DND-41 (cell line): ENCODE measurements around the gene TRPM3.

Source experiments
- ATAC-seq: fragments of 200-7000 bp; cut with Tn5 transposase; 3 replicates; pipeline ENCODE4 v1.9.1; 2021; ENCODE audit warnings: low read depth; ENCODE audit not compliant: insufficient read depth
- DNase-seq: peaks from one replicate; pipeline ENCODE4 v3.0.0-alpha.2; 2020
- H2AFZ ChIP-seq: 2 replicates; pipeline ENCODE4 v1.6.0; 2012; ENCODE audit warnings: low read depth, low read length
- H3K27ac ChIP-seq: 2 replicates; pipeline ENCODE4 v1.5.1; 2012; ENCODE audit warnings: low read length, inconsistent platforms
- H3K27me3 ChIP-seq: fragments of 200-600 bp; sonication (generic); 2 replicates; pipeline ENCODE4 v1.6.0; 2012; ENCODE audit warnings: low read length, mild to moderate bottlenecking, inconsistent platforms; ENCODE audit not compliant: insufficient read depth, poor library complexity
- H3K36me3 ChIP-seq: 2 replicates; pipeline ENCODE4 v1.5.1; 2012; ENCODE audit warnings: low read length, inconsistent platforms; ENCODE audit not compliant: insufficient read depth
- H3K4me1 ChIP-seq: 2 replicates; pipeline ENCODE4 v1.5.1; 2012; ENCODE audit warnings: mild to moderate bottlenecking, low read length; ENCODE audit not compliant: insufficient read depth
- H3K4me2 ChIP-seq: 2 replicates; pipeline ENCODE4 v1.6.0; 2012; ENCODE audit warnings: mild to moderate bottlenecking, moderate library complexity, low read length, inconsistent platforms; ENCODE audit not compliant: insufficient read depth
- H3K4me3 ChIP-seq, 2 experiments: fragments of 200-600 bp in 1 of 2; shearing (Covaris generic) in 1 of 2; 2 replicates each; pipeline ENCODE4 v1.5.1; 2012 to 2016; ENCODE audit warnings: inconsistent platforms in 2 of 2, low read length in 2 of 2, mild to moderate bottlenecking in 2 of 2, low read depth in 1 of 2, moderate library complexity in 1 of 2
- H3K79me2 ChIP-seq: 2 replicates; pipeline ENCODE4 v1.6.0; 2012; ENCODE audit warnings: low read length, inconsistent platforms; ENCODE audit not compliant: insufficient read depth
- H3K9ac ChIP-seq: 2 replicates; pipeline ENCODE4 v1.6.0; 2012; ENCODE audit warnings: low read depth, mild to moderate bottlenecking, inconsistent platforms, low read length, moderate library complexity
- H3K9me3 ChIP-seq: 2 replicates; pipeline ENCODE4 v1.5.1; 2012; ENCODE audit warnings: low read length, moderate library complexity, mild to moderate bottlenecking, inconsistent platforms; ENCODE audit not compliant: insufficient read depth, severe bottlenecking
- H4K20me1 ChIP-seq: 2 replicates; pipeline ENCODE4 v1.6.0; 2012; ENCODE audit warnings: low read length; ENCODE audit not compliant: insufficient read depth
- EZH2 ChIP-seq: IDR thresholded peaks from 3 replicates; pipeline ENCODE4 v1.6.1; 2012; ENCODE audit warnings: borderline replicate concordance, low read depth, mild to moderate bottlenecking, moderate library complexity, low read length, inconsistent platforms; ENCODE audit not compliant: severe bottlenecking
- TF ChIP-seq, protein P1 (sequence below): IDR thresholded peaks from 2 replicates; pipeline ENCODE4 v1.5.1; 2012; ENCODE audit warnings: borderline replicate concordance, low read length, moderate library complexity, mild to moderate bottlenecking; ENCODE audit not compliant: poor library complexity, severe bottlenecking; ENCODE audit errors: extremely low read depth

The TRPM3 gene

DNA sequence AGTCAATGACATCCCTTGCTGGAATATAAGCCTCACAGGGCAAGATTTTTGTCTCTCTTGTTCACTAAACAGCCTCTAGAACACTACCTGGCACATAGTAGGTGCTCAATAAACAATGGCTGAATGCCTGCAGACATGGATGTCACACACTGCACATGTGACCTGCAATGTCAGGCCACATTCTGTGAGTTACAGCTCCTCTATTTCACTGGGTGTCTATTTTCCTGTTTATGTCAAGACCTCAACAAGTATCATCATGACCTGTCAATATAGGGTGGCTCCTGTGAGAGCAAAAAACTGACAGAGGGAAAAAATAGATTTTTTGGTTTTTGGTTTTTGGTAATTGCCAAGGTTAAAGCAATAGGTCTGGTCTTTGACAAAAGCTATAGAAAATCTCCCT, 562.3 kb downstream of the TRPM3 start:
- Histone ChIP-seq H3K4me2 (no peak overlapping the region), H3K79me2 (no peaks in the 10 kb centered on the region), H3K36me3 (no peaks in the 10 kb centered on the region), H3K27me3 (no peaks in the 10 kb centered on the region), H3K9me3 (no peaks in the 10 kb centered on the region), H3K4me1 (peaks cover 13% of the 10 kb centered on the region), H4K20me1 (no peaks in the 10 kb centered on the region), H3K27ac (no peak overlapping the region), H3K9ac (no peak overlapping the region), H2AFZ (no peak overlapping the region), H3K4me3 (no peak overlapping the region)
- ATAC-seq: no peak
- no peak for DNase-seq
- no peak for TF ChIP-seq EZH2
- TF ChIP-seq, protein P1, sequence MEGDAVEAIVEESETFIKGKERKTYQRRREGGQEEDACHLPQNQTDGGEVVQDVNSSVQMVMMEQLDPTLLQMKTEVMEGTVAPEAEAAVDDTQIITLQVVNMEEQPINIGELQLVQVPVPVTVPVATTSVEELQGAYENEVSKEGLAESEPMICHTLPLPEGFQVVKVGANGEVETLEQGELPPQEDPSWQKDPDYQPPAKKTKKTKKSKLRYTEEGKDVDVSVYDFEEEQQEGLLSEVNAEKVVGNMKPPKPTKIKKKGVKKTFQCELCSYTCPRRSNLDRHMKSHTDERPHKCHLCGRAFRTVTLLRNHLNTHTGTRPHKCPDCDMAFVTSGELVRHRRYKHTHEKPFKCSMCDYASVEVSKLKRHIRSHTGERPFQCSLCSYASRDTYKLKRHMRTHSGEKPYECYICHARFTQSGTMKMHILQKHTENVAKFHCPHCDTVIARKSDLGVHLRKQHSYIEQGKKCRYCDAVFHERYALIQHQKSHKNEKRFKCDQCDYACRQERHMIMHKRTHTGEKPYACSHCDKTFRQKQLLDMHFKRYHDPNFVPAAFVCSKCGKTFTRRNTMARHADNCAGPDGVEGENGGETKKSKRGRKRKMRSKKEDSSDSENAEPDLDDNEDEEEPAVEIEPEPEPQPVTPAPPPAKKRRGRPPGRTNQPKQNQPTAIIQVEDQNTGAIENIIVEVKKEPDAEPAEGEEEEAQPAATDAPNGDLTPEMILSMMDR: no peak

DNA sequence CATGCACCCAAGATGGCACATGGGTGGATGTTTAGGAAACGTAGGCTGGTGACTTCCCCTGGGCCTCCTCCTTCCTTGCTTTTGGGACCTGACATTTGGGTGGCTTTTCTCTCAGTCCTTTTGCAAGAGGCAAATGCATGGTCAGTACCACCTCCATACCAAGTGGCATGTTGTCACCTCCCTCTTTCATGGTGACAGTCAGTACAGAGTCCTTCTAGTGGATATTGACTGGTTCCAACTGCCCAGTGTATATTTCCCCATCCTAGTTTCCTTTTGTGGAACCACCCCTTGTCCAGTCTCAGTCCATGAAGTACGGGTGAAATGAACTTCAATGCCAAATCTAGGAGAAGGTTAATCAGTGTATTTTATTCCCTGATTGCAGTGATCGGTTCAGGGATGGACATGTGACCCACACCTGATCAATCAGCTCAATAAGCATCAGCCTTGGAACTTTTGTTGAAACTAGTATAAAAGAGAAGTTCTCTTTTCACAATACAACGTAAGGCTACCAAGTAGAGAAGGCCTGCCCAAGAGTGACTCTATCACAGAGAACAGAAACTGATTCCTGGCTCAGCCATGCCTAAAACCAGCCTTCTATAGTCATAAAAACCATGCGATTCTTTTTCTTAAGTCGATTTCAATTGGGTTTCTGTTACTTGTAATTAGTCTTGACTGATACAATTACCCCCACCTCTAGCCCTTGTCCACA, 563.6 kb downstream of the TRPM3 start:
- Histone ChIP-seq H2AFZ (no peak overlapping the region), H3K4me1 (peaks cover under 1% of the 10 kb centered on the region; the same call in 1 of the 2 replicates), H3K27me3 (no peaks in the 10 kb centered on the region), H3K9me3 (no peaks in the 10 kb centered on the region), H3K4me2 (no peak overlapping the region), H3K36me3 (no peaks in the 10 kb centered on the region), H4K20me1 (no peaks in the 10 kb centered on the region), H3K27ac (no peak overlapping the region), H3K4me3 (no peak overlapping the region), H3K79me2 (no peaks in the 10 kb centered on the region), H3K9ac (no peak overlapping the region)
- TF ChIP-seq, protein P1: no peak
- TF ChIP-seq EZH2: no peak
- DNase-seq: no peak
- no peak for ATAC-seq

DNA sequence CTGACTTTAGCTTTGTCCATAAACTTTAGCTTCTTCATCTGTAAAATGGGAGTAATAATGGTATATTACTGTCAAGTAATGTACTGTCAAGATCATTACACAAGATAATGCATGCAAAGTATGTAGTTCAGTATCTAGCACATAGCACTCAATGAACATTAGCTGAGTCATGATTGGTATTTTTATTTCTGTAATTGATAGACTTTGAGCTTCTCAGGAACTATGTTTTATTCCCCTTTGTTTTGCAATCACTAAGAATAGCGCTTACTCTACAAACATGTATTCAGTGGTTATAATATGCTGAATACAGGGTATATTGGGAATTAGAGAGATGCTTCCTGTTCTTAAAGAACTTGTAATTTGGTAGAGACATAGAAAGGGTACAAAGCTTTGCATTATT, 564.6 kb downstream of the TRPM3 start:
- no peak overlapping the region for H3K9ac ChIP-seq
- no peaks in the 10 kb centered on the region for H3K36me3 ChIP-seq
- no peaks in the 10 kb centered on the region for H3K79me2 ChIP-seq
- H3K27ac ChIP-seq: no peak overlapping the region
- H3K4me1 ChIP-seq: no peaks in the 10 kb centered on the region
- TF ChIP-seq, protein P1: no peak
- TF ChIP-seq EZH2: no peak
- H3K27me3 ChIP-seq: no peaks in the 10 kb centered on the region
- H3K4me3 ChIP-seq: no peak overlapping the region
- H2AFZ ChIP-seq: no peak overlapping the region
- H3K4me2 ChIP-seq: no peak overlapping the region
- DNase-seq: no peak
- no peaks in the 10 kb centered on the region for H3K9me3 ChIP-seq
- no peak for ATAC-seq
- H4K20me1 ChIP-seq: no peaks in the 10 kb centered on the region
